Measurements from ENCODE around the gene GABRD. TPM values are rescaled to one million over a fixed set of nuclear protein-coding genes. Genes with fewer than 3 reads are reported as not detected.

Gene GABRD
- total and polyA plus RNA-seq, 10 donors = 0.35 to 1.2 (median 0.94) TPM; not detected in 3

DNA sequence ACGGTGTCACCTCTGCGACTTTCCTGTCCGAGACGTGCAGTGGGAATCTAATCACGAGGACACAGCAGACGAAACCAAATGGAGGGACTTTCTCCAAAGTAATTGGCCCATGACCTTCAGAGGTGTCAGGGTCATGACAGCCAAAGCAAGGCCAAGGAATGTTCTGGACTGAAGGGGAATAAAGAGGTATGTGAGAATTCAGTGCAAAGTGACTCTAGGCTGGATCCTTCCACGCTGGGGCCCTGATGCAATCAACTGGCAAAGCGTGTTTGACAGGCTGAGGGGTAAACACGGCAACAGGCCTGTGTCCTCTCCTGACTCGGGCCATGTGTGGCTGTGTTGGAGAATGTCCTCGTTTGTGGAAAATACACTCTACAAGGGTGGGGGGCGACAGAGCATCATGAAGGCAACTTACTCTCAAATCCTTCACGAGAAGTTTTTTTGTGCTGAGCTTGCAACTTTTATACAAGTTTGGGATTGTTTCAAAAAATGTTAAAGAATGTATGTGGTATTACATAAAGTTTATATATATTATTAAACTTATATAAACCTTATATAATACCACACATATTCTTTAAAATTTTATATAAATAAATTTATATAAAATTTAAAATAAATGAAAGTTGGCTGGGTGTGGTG lies 17.3 kb upstream of the GABRD start:
- Histone ChIP-seq H3K4me1 (peaks cover 0 to 9% (median 5%) of the 10 kb centered on the region in 6 donors), H3K27me3 (replicated peaks in 1 of 7) (peaks cover 0 to 61% (median 12%) of the 10 kb centered on the region in 7 donors), H3K9me3 (no peaks in the 10 kb centered on the region), H3K36me3 (no peaks in the 10 kb centered on the region), H3K4me3 (no peak overlapping the region), H3K27ac (no peak overlapping the region)
- no peak for DNase-seq
- TF ChIP-seq, protein P1, sequence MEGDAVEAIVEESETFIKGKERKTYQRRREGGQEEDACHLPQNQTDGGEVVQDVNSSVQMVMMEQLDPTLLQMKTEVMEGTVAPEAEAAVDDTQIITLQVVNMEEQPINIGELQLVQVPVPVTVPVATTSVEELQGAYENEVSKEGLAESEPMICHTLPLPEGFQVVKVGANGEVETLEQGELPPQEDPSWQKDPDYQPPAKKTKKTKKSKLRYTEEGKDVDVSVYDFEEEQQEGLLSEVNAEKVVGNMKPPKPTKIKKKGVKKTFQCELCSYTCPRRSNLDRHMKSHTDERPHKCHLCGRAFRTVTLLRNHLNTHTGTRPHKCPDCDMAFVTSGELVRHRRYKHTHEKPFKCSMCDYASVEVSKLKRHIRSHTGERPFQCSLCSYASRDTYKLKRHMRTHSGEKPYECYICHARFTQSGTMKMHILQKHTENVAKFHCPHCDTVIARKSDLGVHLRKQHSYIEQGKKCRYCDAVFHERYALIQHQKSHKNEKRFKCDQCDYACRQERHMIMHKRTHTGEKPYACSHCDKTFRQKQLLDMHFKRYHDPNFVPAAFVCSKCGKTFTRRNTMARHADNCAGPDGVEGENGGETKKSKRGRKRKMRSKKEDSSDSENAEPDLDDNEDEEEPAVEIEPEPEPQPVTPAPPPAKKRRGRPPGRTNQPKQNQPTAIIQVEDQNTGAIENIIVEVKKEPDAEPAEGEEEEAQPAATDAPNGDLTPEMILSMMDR (IDR thresholded peaks at IDR 0.05 in 8 of 11, conservative IDR thresholded peaks at IDR 0.05 in 3 of 11) = no peak
- TF ChIP-seq POLR2A (IDR thresholded peaks at IDR 0.05) (no peak), POLR2AphosphoS5 (IDR thresholded peaks at IDR 0.05) (no peak)
- intact Hi-C loops (cut with DNase I; ENCODE audit: low total_unique reads) = no loop called here
- WGBS, 5 donors = 72 to 87% (median 79%) methylated on average over 13 of the region's 13 CpGs

- WGBS, 5 donors = 5 to 16% (median 10%) methylated on average over 27 to 49 of the region's 49 CpGs
- intact Hi-C loops (cut with DNase I; ENCODE audit: low total_unique reads) = no loop called here
- Histone ChIP-seq H3K27me3 (replicated peaks in 1 of 7) (peaks cover 0 to 77% (median 12%) of the 10 kb centered on the region in 7 donors), H3K4me3 (peak within 1 kb of the TSS in 1 of 8 donors; percentile 36), H3K36me3 (no peaks in the 10 kb centered on the region), H3K9me3 (no peaks in the 10 kb centered on the region), H3K27ac (no peak within 1 kb of the TSS), H3K4me1 (peaks cover 0 to 9% (median 5%) of the 10 kb centered on the region in 6 donors)
- TF ChIP-seq, protein P1 (IDR thresholded peaks at IDR 0.05 in 8 of 11, conservative IDR thresholded peaks at IDR 0.05 in 3 of 11) = no peak
- TF ChIP-seq POLR2AphosphoS5 (IDR thresholded peaks at IDR 0.05) = peak in 1 of 3 donors; percentile 47
- DNase-seq = no peak
Observed at GRCh38 chr1:2003541-2004131, 15.5 kb upstream of the GABRD start, which contains the start of gene CFAP74. Gene CFAP74, minus strand, starts transcription at chr1:2003786. Its CDS starts 12,830 bp downstream, at chr1:1990956.

GRCh38 chr1:2004856-2005255 lies 14.3 kb upstream of the GABRD start:
- Histone ChIP-seq H3K4me3 (no peak overlapping the region), H3K4me1 (peaks cover 0 to 9% (median 5%) of the 10 kb centered on the region in 6 donors), H3K27me3 (replicated peaks in 1 of 7) (peaks cover 0 to 79% (median 12%) of the 10 kb centered on the region in 7 donors), H3K27ac (no peak overlapping the region), H3K9me3 (no peaks in the 10 kb centered on the region), H3K36me3 (no peaks in the 10 kb centered on the region)
- DNase-seq = no peak
- 67 to 79% (median 75%) methylated on average over 21 of the region's 21 CpGs for WGBS, 5 donors
- TF ChIP-seq, protein P1 (IDR thresholded peaks at IDR 0.05 in 8 of 11, conservative IDR thresholded peaks at IDR 0.05 in 3 of 11) = no peak
- TF ChIP-seq POLR2A (IDR thresholded peaks at IDR 0.05) (no peak), POLR2AphosphoS5 (IDR thresholded peaks at IDR 0.05) (no peak)
- intact Hi-C loops (cut with DNase I; ENCODE audit: low total_unique reads) = no loop called here
